B cell (primary cell): Measurements from ENCODE around the gene SAT2. TPM values are rescaled to one million over a fixed set of nuclear protein-coding genes. Genes with fewer than 3 reads are reported as not detected.

Experiments
- ATAC-seq: fragments of 200-7000 bp; cut with Tn5 transposase; one replicate; pipeline ENCODE4 v1.10.0; 2021; ENCODE audit warnings: low read depth, mild to moderate bottlenecking, moderate number of reproducible peaks, moderate library complexity
- CTCF ChIA-PET: fragments of 350-600 bp; sonication (Branson Sonifier 250); formaldehyde crosslinking; loops from one replicate; lab custom pipeline; 2021; ENCODE audit warnings: antibody characterized with exemption, inconsistent platforms; lab: Charles Lee
- POLR2A ChIA-PET: fragments of 350-600 bp; sonication (Branson Sonifier 250); formaldehyde crosslinking; loops from one replicate; lab custom pipeline; 2021; ENCODE audit warnings: antibody characterized with exemption; lab: Charles Lee
- DNase-seq: peaks from one replicate; pipeline ENCODE4 v3.0.0; 2013
- H2AFZ ChIP-seq: 2 replicates; pipeline ENCODE4 v1.6.1; 2012; ENCODE audit warnings: mild to moderate bottlenecking, low read depth, low read length; ENCODE audit not compliant: insufficient read depth, poor library complexity, severe bottlenecking
- H3K27ac ChIP-seq, 2 donors: 1 replicate in 1 of 2; 2 replicates in 1 of 2; pipeline ENCODE4 v1.5.1; 2012 to 2013; ENCODE audit warnings: low read length in 2 of 2, mild to moderate bottlenecking in 2 of 2, moderate library complexity in 1 of 2
- H3K27me3 ChIP-seq, 4 experiments: fragments of 200-600 bp in 1 of 4; sonication (generic) in 1 of 4; replicated peaks in 1 of 4; 1 replicate in 2 of 4; 2 replicates in 2 of 4; pipeline versions ENCODE4 v1.6.1 to v1.7.0; 2013 to 2016; ENCODE audit warnings: low read length in 3 of 4, mild to moderate bottlenecking in 2 of 4, mixed read lengths in 1 of 4, moderate library complexity in 1 of 4; ENCODE audit not compliant: insufficient read depth in 4 of 4, control insufficient read depth in 3 of 4; ENCODE audit errors: control extremely low read depth in 1 of 4
- H3K36me3 ChIP-seq, 2 experiments: replicated peaks in 1 of 2; 1 replicate in 1 of 2; 2 replicates in 1 of 2; pipeline versions ENCODE4 v1.6.1 to v1.7.1; 2013; ENCODE audit warnings: low read length in 1 of 2; ENCODE audit not compliant: insufficient read depth in 2 of 2, control insufficient read depth in 1 of 2; ENCODE audit errors: control extremely low read depth in 1 of 2, extremely low read depth in 1 of 2
- H3K4me1 ChIP-seq, 2 donors: fragments of 200-600 bp in 1 of 2; sonication (generic) in 1 of 2; 1 replicate in 1 of 2; 2 replicates in 1 of 2; pipeline versions ENCODE4 v1.5.1 to v1.6.1; 2013 to 2017; ENCODE audit warnings: low read length in 2 of 2; ENCODE audit not compliant: control insufficient read depth in 2 of 2, insufficient read depth in 2 of 2
- H3K4me2 ChIP-seq: replicated peaks from 2 replicates; pipeline ENCODE3; 2012; ENCODE audit warnings: mild to moderate bottlenecking, low read depth, low read length; ENCODE audit not compliant: poor library complexity, severe bottlenecking
- H3K4me3 ChIP-seq, 5 experiments: fragments of 200-600 bp in 1 of 5; sonication (generic) in 1 of 5; 1 replicate in 3 of 5; 2 replicates in 2 of 5; pipeline versions ENCODE4 v1.5.1 to v1.7.0; 2011 to 2016; ENCODE audit warnings: low read length in 4 of 5, mild to moderate bottlenecking in 4 of 5, low read depth in 2 of 5, control low read depth in 1 of 5, moderate library complexity in 1 of 5; ENCODE audit not compliant: insufficient read depth in 1 of 5; ENCODE audit errors: control extremely low read depth in 1 of 5, extremely low read depth in 1 of 5
- H3K79me2 ChIP-seq: fragments of 200-600 bp; sonication (generic); one replicate; pipeline ENCODE4 v1.6.0; 2016; ENCODE audit warnings: low read length; ENCODE audit not compliant: control insufficient read depth, insufficient read depth
- H3K9ac ChIP-seq: fragments of 200-600 bp; sonication (generic); 2 replicates; pipeline ENCODE4 v1.6.1; 2017; ENCODE audit warnings: mild to moderate bottlenecking, low read length, moderate library complexity
- H3K9me3 ChIP-seq, 3 donors: one replicate each; pipeline versions ENCODE4 v1.6.1 to v1.7.1; 2013; ENCODE audit warnings: low read length in 2 of 3; ENCODE audit not compliant: control insufficient read depth in 2 of 3, insufficient read depth in 1 of 3; ENCODE audit errors: control extremely low read depth in 1 of 3
- H4K20me1 ChIP-seq: 2 replicates; pipeline ENCODE4 v1.6.0; 2012; ENCODE audit warnings: mild to moderate bottlenecking, low read length; ENCODE audit not compliant: insufficient read depth, control insufficient read depth, poor library complexity, severe bottlenecking
- H3K27ac Mint-ChIP-seq: one replicate; pipeline ENCODE4 v1.8.0; 2021; ENCODE audit warnings: mixed read lengths
- H3K27me3 Mint-ChIP-seq: one replicate; pipeline ENCODE4 v1.8.0; 2021; ENCODE audit warnings: mixed read lengths
- H3K4me1 Mint-ChIP-seq: one replicate; pipeline ENCODE4 v1.8.0; 2021; ENCODE audit warnings: mixed read lengths
- H3K4me3 Mint-ChIP-seq: one replicate; pipeline ENCODE4 v1.8.0; 2021; ENCODE audit warnings: mixed read lengths
- H3K9me3 Mint-ChIP-seq: one replicate; pipeline ENCODE4 v1.8.0; 2022; ENCODE audit warnings: mixed read lengths; ENCODE audit not compliant: insufficient read depth
- CTCF ChIP-seq: fragments of 200-600 bp; IDR thresholded peaks from one replicate; pipeline ENCODE4 v1.8.0; 2022; ENCODE audit warnings: antibody characterized with exemption, mild to moderate bottlenecking
- EZH2 ChIP-seq: IDR thresholded peaks from 2 replicates; pipeline ENCODE4 v1.6.1; 2012; ENCODE audit warnings: borderline replicate concordance, low read depth, mild to moderate bottlenecking, moderate library complexity, low read length; ENCODE audit not compliant: insufficient read depth, poor library complexity, severe bottlenecking
- WGBS: methylation state at CpG from one replicate; pipeline ENCODE4 v1.1.5; 2013; ENCODE audit warnings: missing lambda C conversion rate; ENCODE audit not compliant: insufficient coverage; 5-methylcytosine and 5-hydroxymethylcytosine counted together
- intact Hi-C: fragments of 100-400 bp; cut with micrococcal nuclease; formaldehyde crosslinking; loops from one replicate; pipeline ENCODE4 v1.10.0; 2022
- polyA plus RNA-seq: library from polyadenylated mRNA; depleted of rRNA; stranded (reverse); fragments of >200 nt; gene quantifications from 2 replicates; pipeline ENCODE4 v1.2.3, GENCODE V29; 2012
- total RNA-seq, 2 donors: library from RNA; stranded (reverse); fragments of 120-200 nt in 1 of 2; gene quantifications; 1 replicate in 1 of 2; 2 replicates in 1 of 2; pipeline versions ENCODE4 v1.2.3 to v1.2.4, GENCODE V29; 2013 to 2022

Gene SAT2
- total and polyA plus RNA-seq, 2 donors (not counting 1 experiment from before 2014, with no cell fraction given) = 33.8 to 68.8 TPM

- Histone ChIP-seq H4K20me1 (no peaks in the 10 kb centered on the region), H3K79me2 (peaks cover 17% of the 10 kb centered on the region), H3K36me3 (peaks cover 0 to 49% of the 10 kb centered on the region in 2 experiments), H3K4me3 (no peak overlapping the region), H3K9me3 (no peaks in the 10 kb centered on the region), H3K27ac (no peak overlapping the region), H2AFZ (peak overlapping the region; percentile 40), H3K4me2 (peak overlapping the region; percentile 43), H3K9ac (no peak overlapping the region), H3K27me3 (no peaks in the 10 kb centered on the region), H3K4me1 (peaks cover 7 to 21% of the 10 kb centered on the region in 2 donors)
- Mint-ChIP-seq H3K4me3 (no peak overlapping the region), H3K27ac (no peak overlapping the region), H3K27me3 (no peaks in the 10 kb centered on the region), H3K4me1 (peaks cover 10% of the 10 kb centered on the region), H3K9me3 (no peaks in the 10 kb centered on the region)
- ChIA-PET CTCF (interaction anchor here (0.6 to 7.9 kb wide), 41 partner anchors 9 to 544 kb away, joined by 3 to 111 read pairs (median 5); partner anchors contain the start of genes ACAP1, CD68, FXR2 and KCTD11), POLR2A (interaction anchor here (1.0 to 1.2 kb wide), 2 partner anchors 15 to 75 kb away, joined by 3 to 4 read pairs; no protein-coding TSS in a partner anchor)
- ATAC-seq (peak; percentile 86), DNase-seq (peak; percentile 84)
- intact Hi-C loops = loop anchor here (1.0 to 10.0 kb wide), 4 partner anchors 75 to 545 kb away; partner anchors contain the start of gene SLC16A11
- WGBS = 43% methylated on average over 56 of the region's 56 CpGs
- TF ChIP-seq CTCF = peak; percentile 91
- TF ChIP-seq EZH2 = no peak
These were observed 38.3 kb downstream of the SAT2 start for GRCh38 chr17:7589204-7589868.
